GM23338 (cell line): ENCODE measurements around the gene MYADM. TPM values are rescaled to one million over a fixed set of nuclear protein-coding genes. Genes with fewer than 3 reads are reported as not detected.

Experiments
- ATAC-seq: fragments of 200-7000 bp; cut with Tn5 transposase; 3 replicates; pipeline ENCODE4 v1.9.1; 2020
- DNase-seq: peaks from one replicate; pipeline ENCODE4 v3.0.0-alpha.2; 2015; ENCODE audit warnings: low spot score
- H2AFZ ChIP-seq: fragments of 200-600 bp; sonication (generic); 2 replicates; pipeline ENCODE4 v1.8.0; 2016; ENCODE audit warnings: antibody characterized with exemption, mild to moderate bottlenecking, moderate library complexity
- H3F3A ChIP-seq: fragments of 200-600 bp; sonication (generic); replicated peaks from 2 replicates; pipeline ENCODE4 v1.8.0; 2017; ENCODE audit warnings: antibody characterized with exemption, mixed run types, low read depth
- H3K27ac ChIP-seq: fragments of 200-600 bp; sonication (generic); 2 replicates; pipeline ENCODE4 v1.6.1; 2016; ENCODE audit warnings: low read depth
- H3K27me3 ChIP-seq: fragments of 200-600 bp; sonication (generic); 2 replicates; pipeline ENCODE4 v1.8.0; 2016; ENCODE audit warnings: mild to moderate bottlenecking, mixed run types, moderate library complexity; ENCODE audit not compliant: insufficient read depth
- H3K36me3 ChIP-seq: fragments of 200-600 bp; sonication (generic); 2 replicates; pipeline ENCODE4 v1.8.0; 2016; ENCODE audit warnings: mild to moderate bottlenecking; ENCODE audit not compliant: insufficient read depth
- H3K4me1 ChIP-seq: fragments of 200-600 bp; sonication (generic); 2 replicates; pipeline ENCODE4 v1.8.0; 2016; ENCODE audit warnings: mild to moderate bottlenecking, moderate library complexity; ENCODE audit not compliant: insufficient read depth
- H3K4me2 ChIP-seq: fragments of 200-600 bp; sonication (generic); 2 replicates; pipeline ENCODE4 v1.7.1; 2017; ENCODE audit warnings: mixed run types
- H3K4me3 ChIP-seq: fragments of 200-600 bp; sonication (generic); 2 replicates; pipeline ENCODE4 v1.6.1; 2016; ENCODE audit warnings: mixed run types
- H3K79me2 ChIP-seq: fragments of 200-600 bp; sonication (generic); replicated peaks from 2 replicates; pipeline ENCODE4 v1.8.0; 2017; ENCODE audit warnings: mild to moderate bottlenecking; ENCODE audit not compliant: insufficient read depth
- H3K9me2 ChIP-seq: fragments of 200-600 bp; sonication (generic); 2 replicates; pipeline ENCODE4 v1.8.0; 2017; ENCODE audit not compliant: insufficient read depth
- H4K20me1 ChIP-seq: fragments of 200-600 bp; sonication (generic); replicated peaks from 2 replicates; pipeline ENCODE4 v1.8.0; 2017; ENCODE audit warnings: mild to moderate bottlenecking; ENCODE audit not compliant: insufficient read depth
- H3K27ac Mint-ChIP-seq: 2 replicates; pipeline ENCODE4 v1.8.0; 2020; ENCODE audit warnings: inconsistent platforms, mild to moderate bottlenecking, moderate library complexity, mixed read lengths
- H3K27me3 Mint-ChIP-seq: 3 replicates; pipeline ENCODE4 v1.8.0; 2022; ENCODE audit warnings: low read depth, mild to moderate bottlenecking, moderate library complexity, mixed read lengths, inconsistent platforms; ENCODE audit not compliant: insufficient read depth, poor library complexity
- H3K36me3 Mint-ChIP-seq: 3 replicates; pipeline ENCODE4 v1.8.0; 2021; ENCODE audit warnings: low read depth, mild to moderate bottlenecking, inconsistent platforms, moderate library complexity, mixed read lengths
- H3K4me1 Mint-ChIP-seq: 3 replicates; pipeline ENCODE4 v1.8.0; 2020; ENCODE audit warnings: mild to moderate bottlenecking, inconsistent platforms, mixed read lengths
- H3K4me3 Mint-ChIP-seq: 3 replicates; pipeline ENCODE4 v1.8.0; 2021; ENCODE audit warnings: moderate library complexity, mild to moderate bottlenecking, inconsistent platforms, mixed read lengths
- H3K9me3 Mint-ChIP-seq: 3 replicates; pipeline ENCODE4 v1.8.0; 2020; ENCODE audit warnings: moderate library complexity, mild to moderate bottlenecking, inconsistent platforms, mixed read lengths
- CREB1 ChIP-seq: fragments of 250-450 bp; sonication (Bioruptor Pico); IDR thresholded peaks from 2 replicates; pipeline ENCODE4 v1.5.0; 2020; ENCODE audit warnings: low read depth, mild to moderate bottlenecking, moderate library complexity
- CTCF ChIP-seq, 2 experiments: fragments of 200-600 bp in 1 of 2; sonication (generic) in 1 of 2; conservative IDR thresholded peaks; 2 replicates each; pipeline versions ENCODE4 v1.5.1 to v1.6.1; 2016 to 2017; ENCODE audit warnings: antibody characterized with exemption in 2 of 2, low read depth in 2 of 2, mild to moderate bottlenecking in 2 of 2, moderate library complexity in 1 of 2
- ETS1 ChIP-seq: IDR thresholded peaks from 2 replicates; pipeline ENCODE4 v1.6.1; 2016; ENCODE audit warnings: antibody characterized with exemption
- EZH2 ChIP-seq: fragments of 200-600 bp; sonication (generic); IDR thresholded peaks from one replicate; pipeline ENCODE4 v1.8.0; 2017; ENCODE audit warnings: antibody characterized with exemption, mild to moderate bottlenecking, low read depth; ENCODE audit not compliant: unreplicated experiment
- EZH2phosphoT487 ChIP-seq: fragments of 200-600 bp; sonication (generic); IDR thresholded peaks from one replicate; pipeline ENCODE4 v1.8.1; 2018; ENCODE audit warnings: antibody characterized with exemption; ENCODE audit not compliant: unreplicated experiment
- JUNB ChIP-seq: IDR thresholded peaks from one replicate; pipeline ENCODE4 v1.6.1; 2016; ENCODE audit warnings: antibody characterized with exemption; ENCODE audit not compliant: unreplicated experiment
- NANOG ChIP-seq: IDR thresholded peaks from 2 replicates; pipeline ENCODE4 v1.6.1; 2016; ENCODE audit warnings: antibody characterized with exemption, borderline replicate concordance
- POLR2AphosphoS5 ChIP-seq: IDR thresholded peaks from 2 replicates; pipeline ENCODE4 v1.6.1; 2016; ENCODE audit warnings: antibody characterized with exemption, low read depth
- REST ChIP-seq: IDR thresholded peaks from one replicate; pipeline ENCODE4 v1.6.1; 2018; ENCODE audit warnings: antibody characterized with exemption; ENCODE audit not compliant: unreplicated experiment
- STAT1 ChIP-seq: IDR thresholded peaks from one replicate; pipeline ENCODE4 v1.6.1; 2016; ENCODE audit warnings: antibody characterized with exemption; ENCODE audit not compliant: unreplicated experiment
- ZNF114 ChIP-seq: fragments of 250-450 bp; sonication (Bioruptor Pico); IDR thresholded peaks from 2 replicates; pipeline ENCODE4 v1.5.0; 2020; ENCODE audit warnings: mild to moderate bottlenecking, moderate library complexity
- ZNF331 ChIP-seq: fragments of 250-450 bp; sonication (Bioruptor Pico); IDR thresholded peaks from 2 replicates; pipeline ENCODE4 v1.5.0; 2020; ENCODE audit warnings: low read depth, mild to moderate bottlenecking, moderate library complexity
- ZNF462 ChIP-seq: fragments of 250-450 bp; sonication (Bioruptor Pico); IDR thresholded peaks from 2 replicates; pipeline ENCODE4 v1.5.0; 2020; ENCODE audit warnings: mild to moderate bottlenecking, moderate library complexity
- polyA plus RNA-seq: library from polyadenylated mRNA; unstranded; fragments of >200 nt; fragmentation: Nextera tagmentation; extraction: Ambion mirVana; gene quantifications from 2 replicates; pipeline ENCODE4 v1.2.1, GENCODE V29; 2016
- total RNA-seq: library from RNA; depleted of rRNA; stranded (reverse); fragments of >200 nt; shearing (Covaris generic); gene quantifications from 2 replicates; pipeline ENCODE4 v1.2.3, GENCODE V29; 2014

MYADM gene
- total and polyA plus RNA-seq, 2 experiments from 2014 or later: 49.9 to 57.1 TPM

- H3K27me3 ChIP-seq: no peaks in the 10 kb centered on the region
- Mint-ChIP-seq H3K36me3 (peaks cover 11% of the 10 kb centered on the region), H3K27ac (no peak overlapping the region), H3K27me3 (peaks cover 23% of the 10 kb centered on the region), H3K4me1 (peaks cover 40% of the 10 kb centered on the region), H3K9me3 (no peaks in the 10 kb centered on the region; the same call in 1 of the 3 replicates), H3K4me3 (no peak overlapping the region; the same call in 2 of the 3 replicates)
- H3K9me2 ChIP-seq: no peaks in the 10 kb centered on the region; the same call in 1 of the 2 replicates
- H2AFZ ChIP-seq: no peak overlapping the region
- H3K4me3 ChIP-seq: no peak overlapping the region
- peaks cover 14% of the 10 kb centered on the region; the same call in 1 of the 2 replicates for H3K36me3 ChIP-seq
- H3K27ac ChIP-seq: peak overlapping the region; percentile 70; the same call in 1 of the 2 replicates
- TF ChIP-seq STAT1 (no peak), EZH2phosphoT487 (no peak), EZH2 (no peak), REST (no peak), JUNB (no peak), ZNF462 (CRISPR knock-in tag) (no peak), ZNF331 (CRISPR knock-in tag) (no peak), CTCF (conservative IDR thresholded peaks at IDR 0.05; ENCODE audit: low read depth in 2 of 2) (no peak), NANOG (no peak), CREB1 (CRISPR knock-in tag) (no peak), ZNF114 (CRISPR knock-in tag) (no peak), ETS1 (no peak), POLR2AphosphoS5 (no peak)
- H3K79me2 ChIP-seq: peaks cover 43% of the 10 kb centered on the region
- no peaks in the 10 kb centered on the region for H4K20me1 ChIP-seq
- DNase-seq (no peak), ATAC-seq (no peak)
- peaks cover 22% of the 10 kb centered on the region for H3K4me1 ChIP-seq
- no peak overlapping the region for H3K4me2 ChIP-seq
- peaks cover 30% of the 10 kb centered on the region for H3F3A ChIP-seq
These were observed 39.2 kb upstream of the MYADM start for GRCh38 chr19:53828531-53828930.
